Sigmoid colon (tissue), 4 donors: Measurements from ENCODE around the gene SORCS2.

Source experiments
- EP300 ChIP-seq, 4 donors: sonication (generic); formaldehyde crosslinking; IDR thresholded peaks; one replicate each; pipeline ENCODE4 v1.6.1; 2017; ENCODE audit warnings: antibody characterized with exemption in 4 of 4
- TF ChIP-seq, protein P1 (sequence below), 4 experiments: fragments of 450-650 bp in 3 of 4; fragments of 200-600 bp in 1 of 4; IDR thresholded peaks; one replicate each; pipeline ENCODE4 v1.5.1; 2016 to 2019; ENCODE audit warnings: antibody characterized with exemption in 4 of 4, mild to moderate bottlenecking in 3 of 4, moderate library complexity in 2 of 4

- TF ChIP-seq, protein P1, sequence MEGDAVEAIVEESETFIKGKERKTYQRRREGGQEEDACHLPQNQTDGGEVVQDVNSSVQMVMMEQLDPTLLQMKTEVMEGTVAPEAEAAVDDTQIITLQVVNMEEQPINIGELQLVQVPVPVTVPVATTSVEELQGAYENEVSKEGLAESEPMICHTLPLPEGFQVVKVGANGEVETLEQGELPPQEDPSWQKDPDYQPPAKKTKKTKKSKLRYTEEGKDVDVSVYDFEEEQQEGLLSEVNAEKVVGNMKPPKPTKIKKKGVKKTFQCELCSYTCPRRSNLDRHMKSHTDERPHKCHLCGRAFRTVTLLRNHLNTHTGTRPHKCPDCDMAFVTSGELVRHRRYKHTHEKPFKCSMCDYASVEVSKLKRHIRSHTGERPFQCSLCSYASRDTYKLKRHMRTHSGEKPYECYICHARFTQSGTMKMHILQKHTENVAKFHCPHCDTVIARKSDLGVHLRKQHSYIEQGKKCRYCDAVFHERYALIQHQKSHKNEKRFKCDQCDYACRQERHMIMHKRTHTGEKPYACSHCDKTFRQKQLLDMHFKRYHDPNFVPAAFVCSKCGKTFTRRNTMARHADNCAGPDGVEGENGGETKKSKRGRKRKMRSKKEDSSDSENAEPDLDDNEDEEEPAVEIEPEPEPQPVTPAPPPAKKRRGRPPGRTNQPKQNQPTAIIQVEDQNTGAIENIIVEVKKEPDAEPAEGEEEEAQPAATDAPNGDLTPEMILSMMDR (IDR thresholded peaks at IDR 0.05) = no peak
- no peak for TF ChIP-seq EP300 (IDR thresholded peaks at IDR 0.05)
Observed at GRCh38 chr4:7389719-7390118, 197.4 kb downstream of the SORCS2 start.
